SK-MEL-5 (cell line): ENCODE results near the gene ATXN3. TPM values are rescaled to one million over a fixed set of nuclear protein-coding genes. Genes with fewer than 3 reads are reported as not detected.

ENCODE experiments used
- DNase-seq: peaks from one replicate; pipeline ENCODE4 v3.0.0-alpha.2; 2016; ENCODE audit warnings: low read depth, low spot score
- in situ Hi-C: cut with HindIII; loops from 2 replicates; pipeline ENCODE4 v1.10.0; 2016; ENCODE audit warnings: low sequenced_read_pairs, high pct_unique_total_duplicates, low pct_unique_long_range_greater_than_20kb
- polyA plus RNA-seq, 2 experiments: library from polyadenylated mRNA; depleted of rRNA; stranded (reverse); fragments of >200 nt; gene quantifications; 2 replicates each; pipeline ENCODE4 v1.2.3, GENCODE V29; 2015
- total RNA-seq: library from RNA; depleted of rRNA; stranded (reverse); fragments of >200 nt; shearing (Covaris generic); gene quantifications from 2 replicates; pipeline ENCODE4 v1.2.3, GENCODE V29; 2014; rRNA removed

Gene ATXN3
- 42.5 and 52.1 TPM in 2 replicates for total RNA-seq
- polyA plus RNA-seq (2015; cell fraction: cytosol; rRNA removed): 15.9 and 23.3 TPM in 2 replicates
- 4.0 and 33.4 TPM in 2 replicates for polyA plus RNA-seq (2015; cell fraction: nucleus; rRNA removed)

GRCh38 chr14:92106143-92106926, at the start of gene ATXN3:
TSS of gene ATXN3 (minus strand) at chr14:92106582. CDS start at chr14:92106552, 30 bp downstream.
- peak; percentile 98 for DNase-seq
- in situ Hi-C loops: no loop called here

GRCh38 chr14:92154283-92154942, 48.0 kb upstream of the ATXN3 start:
- no peak for DNase-seq
- in situ Hi-C loops: no loop called here

GRCh38 chr14:92153581-92153980, 47.2 kb upstream of the ATXN3 start:
- DNase-seq: no peak
- in situ Hi-C loops: no loop called here

- no peak for DNase-seq
- in situ Hi-C loops: no loop called here
Observed at GRCh38 chr14:92144708-92145107, 38.3 kb upstream of the ATXN3 start.

- DNase-seq: peak; percentile 28
- in situ Hi-C loops: no loop called here
Observed at GRCh38 chr14:92143962-92144361, 37.6 kb upstream of the ATXN3 start.

- no peak for DNase-seq
Observed at GRCh38 chr14:92143309-92143708, 36.9 kb upstream of the ATXN3 start.

GRCh38 chr14:92135269-92135668, 28.9 kb upstream of the ATXN3 start:
- DNase-seq: peak; percentile 63
- in situ Hi-C loops: no loop called here

More at GRCh38 chr14:92143309-92143708, 36.9 kb upstream of the ATXN3 start:
- in situ Hi-C loops: no loop called here

GRCh38 chr14:92134456-92134855, 28.1 kb upstream of the ATXN3 start:
- in situ Hi-C loops: no loop called here
- DNase-seq: no peak

- in situ Hi-C loops: no loop called here
- DNase-seq: no peak
Observed at GRCh38 chr14:92122761-92123160, 16.4 kb upstream of the ATXN3 start.

GRCh38 chr14:92122351-92122677, 15.9 kb upstream of the ATXN3 start:
- DNase-seq: peak; percentile 37
- in situ Hi-C loops: no loop called here

GRCh38 chr14:92121670-92122350, 15.4 kb upstream of the ATXN3 start, which contains the start of the genes CPSF2 and NDUFB1:
TSS of gene CPSF2 (plus strand) at chr14:92121969. CDS start at chr14:92130985, 9,016 bp downstream.
TSS of gene NDUFB1 (minus strand) at chr14:92121706. CDS start at chr14:92117637, 4,069 bp downstream.
- in situ Hi-C loops: no loop called here
- peak; percentile 71 for DNase-seq

- DNase-seq: peak; percentile 18
- in situ Hi-C loops: no loop called here
Observed at GRCh38 chr14:92121207-92121669, 14.9 kb upstream of the ATXN3 start.

- in situ Hi-C loops: no loop called here
- no peak for DNase-seq
Observed at GRCh38 chr14:92109490-92109889, 3.1 kb upstream of the ATXN3 start.

GRCh38 chr14:92108345-92109254, 2.2 kb upstream of the ATXN3 start:
- in situ Hi-C loops: no loop called here
- no peak for DNase-seq

GRCh38 chr14:92105893-92106142, 564 bp downstream of the ATXN3 start:
- in situ Hi-C loops: no loop called here

GRCh38 chr14:92105073-92105892, 1.1 kb downstream of the ATXN3 start:
- in situ Hi-C loops: no loop called here

More at GRCh38 chr14:92105893-92106142, 564 bp downstream of the ATXN3 start:
- peak; percentile 62 for DNase-seq

More at GRCh38 chr14:92105073-92105892, 1.1 kb downstream of the ATXN3 start:
- DNase-seq: no peak
